IMR-90 (cell line): Measurements from ENCODE around the gene SLC27A3. TPM values are rescaled to one million over a fixed set of nuclear protein-coding genes. Genes with fewer than 3 reads are reported as not detected.
A peak's percentile ranks its signal among the peaks of the same experiment; 100 is the strongest.

ENCODE experiments used
- ATAC-seq: fragments of 200-7000 bp; cut with Tn5 transposase; 2 replicates; pipeline ENCODE4 v1.9.1; 2020; ENCODE audit warnings: low read depth, mild to moderate bottlenecking, moderate library complexity
- BruUV-seq: library from RNA; stranded (reverse); fragments of 400-500 nt; replicated peaks from 2 replicates; lab custom pipeline; 2021; lab: Mats Ljungman, UMichigan
- CTCF ChIA-PET: fragments of 300-600 bp; formaldehyde crosslinking; extraction: SDS; loops from one replicate; lab custom pipeline; 2021; ENCODE audit warnings: antibody characterized with exemption; lab: Yijun Ruan, JAX
- POLR2A ChIA-PET: fragments of 300-600 bp; sonication (Branson Sonifier 250); formaldehyde crosslinking; loops from one replicate; lab custom pipeline; 2022; ENCODE audit warnings: antibody characterized with exemption; ENCODE audit not compliant: unreplicated experiment; lab: Charles Lee
- DNase-seq: peaks from one replicate; pipeline ENCODE4 v3.0.0; 2013
- H2AFZ ChIP-seq: replicated peaks from 2 replicates; pipeline ENCODE3; 2013; ENCODE audit warnings: low read length, mild to moderate bottlenecking; ENCODE audit not compliant: poor library complexity
- H2AK5ac ChIP-seq: 2 replicates; pipeline ENCODE4 v1.6.1; 2013; ENCODE audit warnings: low read depth, low read length, inconsistent platforms
- H2AK9ac ChIP-seq: replicated peaks from 2 replicates; pipeline ENCODE3; 2013; ENCODE audit warnings: mild to moderate bottlenecking, low read depth, low read length, moderate library complexity; ENCODE audit not compliant: poor library complexity
- H2BK120ac ChIP-seq: 2 replicates; pipeline ENCODE4 v1.6.1; 2013; ENCODE audit warnings: low read depth, low read length, inconsistent platforms
- H2BK15ac ChIP-seq: 3 replicates; pipeline ENCODE4 v1.6.1; 2013; ENCODE audit warnings: low read depth, low read length, inconsistent platforms
- H2BK20ac ChIP-seq: 2 replicates; pipeline ENCODE4 v1.6.1; 2013; ENCODE audit warnings: low read depth, mild to moderate bottlenecking, inconsistent platforms, low read length, moderate library complexity
- H2BK5ac ChIP-seq: 2 replicates; pipeline ENCODE4 v1.6.1; 2013; ENCODE audit warnings: mild to moderate bottlenecking, low read depth, low read length, inconsistent platforms; ENCODE audit not compliant: poor library complexity, severe bottlenecking
- H3K14ac ChIP-seq: replicated peaks from 2 replicates; pipeline ENCODE4 v1.6.1; 2013; ENCODE audit warnings: low read depth, low read length, inconsistent platforms
- H3K18ac ChIP-seq: 2 replicates; pipeline ENCODE4 v1.6.1; 2013; ENCODE audit warnings: low read depth, low read length, control low read depth
- H3K23ac ChIP-seq: 2 replicates; pipeline ENCODE4 v1.6.1; 2013; ENCODE audit warnings: low read depth, low read length, inconsistent platforms
- H3K27ac ChIP-seq: 2 replicates; pipeline ENCODE4 v1.5.1; 2013; ENCODE audit warnings: mild to moderate bottlenecking, control low read depth, low read length; ENCODE audit not compliant: insufficient read depth
- H3K27me3 ChIP-seq: 2 replicates; pipeline ENCODE4 v1.6.1; 2013; ENCODE audit warnings: low read length; ENCODE audit not compliant: control insufficient read depth, insufficient read depth
- H3K36me3 ChIP-seq: 2 replicates; pipeline ENCODE4 v1.6.1; 2013; ENCODE audit warnings: low read length, mixed read lengths; ENCODE audit not compliant: control insufficient read depth, insufficient read depth
- H3K4ac ChIP-seq: 2 replicates; pipeline ENCODE4 v1.6.1; 2013; ENCODE audit warnings: low read depth, low read length, inconsistent platforms
- H3K4me1 ChIP-seq: 2 replicates; pipeline ENCODE4 v1.6.1; 2013; ENCODE audit warnings: low read length, mixed read lengths; ENCODE audit not compliant: control insufficient read depth, insufficient read depth
- H3K4me2 ChIP-seq: 2 replicates; pipeline ENCODE4 v1.6.1; 2013; ENCODE audit warnings: low read depth, mild to moderate bottlenecking, control low read depth, low read length, moderate library complexity
- H3K4me3 ChIP-seq: 2 replicates; pipeline ENCODE4 v1.5.1; 2013; ENCODE audit warnings: low read depth, mild to moderate bottlenecking, control low read depth, low read length, moderate library complexity; ENCODE audit not compliant: insufficient read depth
- H3K56ac ChIP-seq: 2 replicates; pipeline ENCODE4 v1.6.1; 2013; ENCODE audit warnings: low read length, inconsistent platforms; ENCODE audit not compliant: insufficient read depth; ENCODE audit errors: extremely low read depth
- H3K79me1 ChIP-seq, 2 experiments: 2 replicates each; pipeline ENCODE4 v1.6.1; 2013; ENCODE audit warnings: low read length in 2 of 2, inconsistent platforms in 1 of 2, low read depth in 1 of 2
- H3K9ac ChIP-seq: 2 replicates; pipeline ENCODE4 v1.6.1; 2013; ENCODE audit warnings: low read depth, low read length, control low read depth
- H3K9me1 ChIP-seq: 2 replicates; pipeline ENCODE4 v1.6.1; 2013; ENCODE audit warnings: low read length, inconsistent platforms; ENCODE audit not compliant: insufficient read depth
- H3K9me3 ChIP-seq: 2 replicates; pipeline ENCODE4 v1.6.1; 2013; ENCODE audit warnings: low read length; ENCODE audit not compliant: control insufficient read depth, insufficient read depth
- H4K20me1 ChIP-seq: 2 replicates; pipeline ENCODE4 v1.6.1; 2013; ENCODE audit warnings: low read length, inconsistent platforms; ENCODE audit not compliant: insufficient read depth
- H4K5ac ChIP-seq: 2 replicates; pipeline ENCODE4 v1.6.1; 2013; ENCODE audit warnings: mild to moderate bottlenecking, low read depth, low read length, control low read depth
- H4K8ac ChIP-seq, 2 experiments: 2 replicates each; pipeline ENCODE4 v1.6.1; 2013; ENCODE audit warnings: low read depth in 2 of 2, low read length in 2 of 2, control low read depth in 1 of 2, inconsistent platforms in 1 of 2
- H4K91ac ChIP-seq: 2 replicates; pipeline ENCODE4 v1.6.1; 2013; ENCODE audit warnings: low read depth, low read length, inconsistent platforms; ENCODE audit not compliant: insufficient read depth
- CEBPB ChIP-seq: IDR thresholded peaks from 2 replicates; pipeline ENCODE4 v1.6.1; 2012; ENCODE audit warnings: low read depth, low read length, improper control_type of control experiment
- CHD1 ChIP-seq: IDR thresholded peaks from 2 replicates; pipeline ENCODE4 v1.6.1; 2012; ENCODE audit warnings: low read depth, low read length, improper control_type of control experiment
- FOS ChIP-seq: fragments of 150-350 bp; IDR thresholded peaks from 2 replicates; pipeline ENCODE4 v1.6.1; 2016; ENCODE audit warnings: low read depth, low read length
- RAD21 ChIP-seq: IDR thresholded peaks from 2 replicates; pipeline ENCODE4 v1.6.1; 2012; ENCODE audit warnings: low read length, improper control_type of control experiment
- WGBS, 2 experiments: methylation state at CpG; one replicate each; pipeline versions ENCODE4 v1.1.5 to v1.1.7; 2013; ENCODE audit warnings: missing lambda C conversion rate in 2 of 2; ENCODE audit not compliant: insufficient read length in 1 of 2; ENCODE audit errors: extremely low coverage in 2 of 2; 5-methylcytosine and 5-hydroxymethylcytosine counted together
- dilution Hi-C: fragments of 300-500 bp; cut with HindIII; formaldehyde crosslinking; loops from one replicate; pipeline ENCODE4 v1.14.3; 2018; ENCODE audit warnings: low sequenced_read_pairs; ENCODE audit not compliant: unreplicated experiment
- in situ Hi-C: fragments of 300-500 bp; cut with MboI; formaldehyde crosslinking; loops from 3 replicates; pipeline ENCODE4 v1.14.3; 2019; ENCODE audit warnings: low sequenced_read_pairs, inconsistent platforms, mixed read lengths
- intact Hi-C: fragments of 100-400 bp; cut with micrococcal nuclease; formaldehyde crosslinking; loops from 2 replicates; pipeline ENCODE4 v1.10.0; 2022
- polyA plus RNA-seq, 3 experiments: library from polyadenylated mRNA; depleted of rRNA; stranded (reverse); fragments of >200 nt; gene quantifications; 2 replicates each; pipeline ENCODE4 v1.2.3, GENCODE V29; 2012; ENCODE audit warnings: low replicate concordance in 1 of 3
- total RNA-seq: library from RNA; depleted of rRNA; stranded (reverse); fragments of >200 nt; gene quantifications from 2 replicates; pipeline ENCODE4 v1.2.3, GENCODE V29; 2012
- TF ChIP-seq, protein P1 (sequence below): conservative IDR thresholded peaks from 2 replicates; pipeline ENCODE4 v1.5.1; 2012; ENCODE audit warnings: mild to moderate bottlenecking, low read depth, low read length, improper control_type of control experiment

SLC27A3 gene
- total and polyA plus RNA-seq, 2 of the 4 experiments (the other 2 are of a cell fraction) = 3.2 to 9.3 TPM

DNA sequence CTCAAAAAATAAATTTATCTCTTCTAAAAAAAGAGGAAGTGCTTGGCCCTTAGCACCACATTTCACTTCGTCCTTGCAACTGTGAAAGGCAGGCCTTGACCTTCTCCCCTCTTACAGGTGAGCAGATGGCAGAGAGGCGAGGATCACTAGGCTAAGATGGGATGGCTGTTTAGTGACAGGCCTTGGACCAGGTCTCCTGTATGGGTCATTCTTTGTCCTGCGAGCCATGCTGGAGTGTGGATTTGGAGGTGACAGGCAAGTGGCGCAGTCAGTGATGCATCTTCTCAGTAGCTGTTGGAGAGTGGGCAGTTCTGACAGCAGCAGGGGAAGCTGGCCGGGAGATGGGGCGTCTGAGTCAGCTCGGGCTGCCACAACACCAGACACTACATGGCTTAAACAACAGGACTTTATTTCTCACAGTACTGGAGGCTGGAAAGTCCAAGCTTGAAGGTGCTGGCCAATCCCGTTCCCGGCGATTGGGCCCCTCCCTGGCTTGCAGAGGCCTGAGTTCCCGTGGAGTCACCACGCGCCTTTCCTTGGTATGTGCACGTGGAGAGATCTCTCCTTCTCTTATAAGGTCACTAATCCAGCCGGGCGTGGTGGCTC, 16.5 kb downstream of the SLC27A3 start:
- TF ChIP-seq RAD21 = 0 out of 2 replicates have a peak, but pooled peaks have one; percentile 16
- TF ChIP-seq, protein P1, sequence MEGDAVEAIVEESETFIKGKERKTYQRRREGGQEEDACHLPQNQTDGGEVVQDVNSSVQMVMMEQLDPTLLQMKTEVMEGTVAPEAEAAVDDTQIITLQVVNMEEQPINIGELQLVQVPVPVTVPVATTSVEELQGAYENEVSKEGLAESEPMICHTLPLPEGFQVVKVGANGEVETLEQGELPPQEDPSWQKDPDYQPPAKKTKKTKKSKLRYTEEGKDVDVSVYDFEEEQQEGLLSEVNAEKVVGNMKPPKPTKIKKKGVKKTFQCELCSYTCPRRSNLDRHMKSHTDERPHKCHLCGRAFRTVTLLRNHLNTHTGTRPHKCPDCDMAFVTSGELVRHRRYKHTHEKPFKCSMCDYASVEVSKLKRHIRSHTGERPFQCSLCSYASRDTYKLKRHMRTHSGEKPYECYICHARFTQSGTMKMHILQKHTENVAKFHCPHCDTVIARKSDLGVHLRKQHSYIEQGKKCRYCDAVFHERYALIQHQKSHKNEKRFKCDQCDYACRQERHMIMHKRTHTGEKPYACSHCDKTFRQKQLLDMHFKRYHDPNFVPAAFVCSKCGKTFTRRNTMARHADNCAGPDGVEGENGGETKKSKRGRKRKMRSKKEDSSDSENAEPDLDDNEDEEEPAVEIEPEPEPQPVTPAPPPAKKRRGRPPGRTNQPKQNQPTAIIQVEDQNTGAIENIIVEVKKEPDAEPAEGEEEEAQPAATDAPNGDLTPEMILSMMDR = 0 out of 2 replicates have a peak, but pooled peaks have one; percentile 10
- 0 out of 2 replicates have a peak, but pooled peaks have one; percentile 24 for TF ChIP-seq FOS
- TF ChIP-seq CHD1 = no peak
- TF ChIP-seq CEBPB = no peak
- Histone ChIP-seq H3K18ac (peak overlapping the region; percentile 80), H2AK5ac (peak overlapping the region; percentile 97), H2BK5ac (peak overlapping the region; percentile 67), H3K9me3 (no peaks in the 10 kb centered on the region), H2BK120ac (peak overlapping the region; percentile 94), H2BK15ac (peak overlapping the region; percentile 80; the same call in 2 of the 3 replicates), H2AK9ac (peak overlapping the region; percentile 83), H3K27ac (peak overlapping the region; percentile 84), H3K9me1 (peaks cover 10% of the 10 kb centered on the region), H3K4ac (peak overlapping the region; percentile 98), H3K36me3 (no peaks in the 10 kb centered on the region), H4K8ac (peak overlapping the region in 1 of 2 experiments; percentile 59; a peak in 2 of 4 replicates), H4K5ac (peak overlapping the region; percentile 79), H3K14ac (peak overlapping the region; percentile 98), H3K4me2 (peak overlapping the region; percentile 68), H2BK20ac (peak overlapping the region; percentile 96), H3K23ac (peak overlapping the region; percentile 97), H3K56ac (peak overlapping the region; percentile 8; the same call in 1 of the 2 replicates), H3K27me3 (no peaks in the 10 kb centered on the region), H4K91ac (peak overlapping the region; percentile 78), H2AFZ (peak overlapping the region; percentile 24), H3K79me1 (0 out of 4 replicates have a peak, but pooled peaks cover 0 to 3% of the 10 kb centered on the region in 2 experiments), H3K9ac (no peak overlapping the region; the same call in 1 of the 2 replicates), H3K4me1 (peaks cover 11% of the 10 kb centered on the region), H3K4me3 (no peak overlapping the region), H4K20me1 (no peaks in the 10 kb centered on the region)
- no CpG with 5 or more reads among the region's 16 CpGs for WGBS, 2 experiments
- dilution Hi-C loops = no loop called here
- intact Hi-C loops = loop anchor here (10.0 kb wide), 1 partner anchor 133 kb away; the partner anchor contains the start of gene GATAD2B
- ATAC-seq (peak; percentile 19), DNase-seq (peak; percentile 72)
- POLR2A ChIA-PET = no interaction called here
- CTCF ChIA-PET = no interaction called here
- in situ Hi-C loops = no loop called here
- no TSS peak for BruUV-seq
